Smooth muscle cell (in vitro differentiated cells): ENCODE data around the gene KCNH1. TPM values are rescaled to one million over a fixed set of nuclear protein-coding genes. Genes with fewer than 3 reads are reported as not detected.

ENCODE experiments used
- DNase-seq: peaks from one replicate; lab custom pipeline; 2025; ENCODE audit not compliant: unreplicated experiment; lab: John Stamatoyannopoulos, UW
- H2AFZ ChIP-seq: fragments of 200-600 bp; sonication (generic); 2 replicates; pipeline ENCODE4 v1.6.0; 2016; ENCODE audit warnings: antibody characterized with exemption, low read depth, mild to moderate bottlenecking
- H3F3A ChIP-seq: fragments of 200-600 bp; sonication (generic); 2 replicates; pipeline ENCODE4 v1.6.0; 2017; ENCODE audit warnings: antibody characterized with exemption, low read depth
- H3K27ac ChIP-seq: fragments of 200-600 bp; sonication (generic); 2 replicates; pipeline ENCODE4 v1.5.1; 2016; ENCODE audit warnings: low read depth, mild to moderate bottlenecking
- H3K27me3 ChIP-seq: fragments of 200-600 bp; sonication (generic); 2 replicates; pipeline ENCODE4 v1.6.1; 2016; ENCODE audit warnings: low read depth, mild to moderate bottlenecking
- H3K36me3 ChIP-seq: fragments of 200-600 bp; sonication (generic); 2 replicates; pipeline ENCODE4 v1.5.1; 2016; ENCODE audit warnings: low read depth
- H3K4me1 ChIP-seq: fragments of 200-600 bp; sonication (generic); 2 replicates; pipeline ENCODE4 v1.5.1; 2016; ENCODE audit warnings: low read depth
- H3K4me2 ChIP-seq: fragments of 200-600 bp; sonication (generic); 2 replicates; pipeline ENCODE4 v1.6.0; 2016; ENCODE audit warnings: mild to moderate bottlenecking
- H3K4me3 ChIP-seq: fragments of 200-600 bp; sonication (generic); 2 replicates; pipeline ENCODE4 v1.5.1; 2016; ENCODE audit warnings: mild to moderate bottlenecking
- H3K79me2 ChIP-seq: fragments of 200-600 bp; sonication (generic); 2 replicates; pipeline ENCODE4 v1.6.0; 2016; ENCODE audit warnings: low read depth, mild to moderate bottlenecking
- H3K9ac ChIP-seq: fragments of 200-600 bp; sonication (generic); 2 replicates; pipeline ENCODE4 v1.6.0; 2016; ENCODE audit warnings: low read depth
- H3K9me3 ChIP-seq: fragments of 200-600 bp; sonication (generic); replicated peaks from 2 replicates; pipeline ENCODE4 v1.5.1; 2016; ENCODE audit warnings: low read depth
- H4K20me1 ChIP-seq: fragments of 200-600 bp; sonication (generic); 2 replicates; pipeline ENCODE4 v1.6.0; 2016; ENCODE audit warnings: low read depth
- WGBS: methylation state at CpG from one replicate; pipeline ENCODE4 v1.1.7; 2016; ENCODE audit warnings: low lambda C conversion rate; 5-methylcytosine and 5-hydroxymethylcytosine counted together
- polyA plus RNA-seq: library from polyadenylated mRNA; unstranded; fragments of >200 nt; fragmentation: Nextera tagmentation; extraction: Ambion mirVana; gene quantifications from 2 replicates; pipeline ENCODE4 v1.2.1, GENCODE V29; 2016
- total RNA-seq: library from RNA; depleted of rRNA; stranded (reverse); fragments of >200 nt; gene quantifications from 2 replicates; pipeline ENCODE4 v1.2.3, GENCODE V29; 2014
- TF ChIP-seq, protein P1 (sequence below): fragments of 200-600 bp; sonication (generic); IDR thresholded peaks from 2 replicates; pipeline ENCODE4 v1.5.1; 2017; ENCODE audit warnings: borderline replicate concordance, mild to moderate bottlenecking, antibody characterized with exemption; ENCODE audit not compliant: insufficient read depth, poor library complexity, severe bottlenecking

KCNH1 gene
- total and polyA plus RNA-seq, 2 experiments from 2014 or later = 0.30 to 1.9 TPM

DNA sequence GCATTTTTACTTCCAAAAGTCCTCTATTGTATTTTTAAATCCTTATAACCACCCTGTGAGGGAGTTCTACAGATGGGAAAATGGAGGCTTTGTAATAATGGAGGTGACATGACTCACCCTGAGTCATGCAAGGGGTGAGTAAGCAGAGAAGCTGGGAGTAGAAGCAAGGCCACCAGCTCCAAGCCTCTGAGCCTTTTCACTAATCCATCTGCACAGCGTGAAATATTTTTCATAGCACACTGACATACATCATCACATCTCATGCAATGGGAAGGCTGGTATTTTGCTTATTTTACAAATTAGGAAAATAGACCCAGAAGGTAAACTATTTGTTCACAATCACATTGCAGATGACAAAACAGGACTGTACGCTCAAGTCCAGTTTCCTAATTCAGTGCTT lies 96.9 kb downstream of the KCNH1 start:
- no peaks in the 10 kb centered on the region for H4K20me1 ChIP-seq
- H3K9ac ChIP-seq = peak overlapping the region; percentile 38

DNA sequence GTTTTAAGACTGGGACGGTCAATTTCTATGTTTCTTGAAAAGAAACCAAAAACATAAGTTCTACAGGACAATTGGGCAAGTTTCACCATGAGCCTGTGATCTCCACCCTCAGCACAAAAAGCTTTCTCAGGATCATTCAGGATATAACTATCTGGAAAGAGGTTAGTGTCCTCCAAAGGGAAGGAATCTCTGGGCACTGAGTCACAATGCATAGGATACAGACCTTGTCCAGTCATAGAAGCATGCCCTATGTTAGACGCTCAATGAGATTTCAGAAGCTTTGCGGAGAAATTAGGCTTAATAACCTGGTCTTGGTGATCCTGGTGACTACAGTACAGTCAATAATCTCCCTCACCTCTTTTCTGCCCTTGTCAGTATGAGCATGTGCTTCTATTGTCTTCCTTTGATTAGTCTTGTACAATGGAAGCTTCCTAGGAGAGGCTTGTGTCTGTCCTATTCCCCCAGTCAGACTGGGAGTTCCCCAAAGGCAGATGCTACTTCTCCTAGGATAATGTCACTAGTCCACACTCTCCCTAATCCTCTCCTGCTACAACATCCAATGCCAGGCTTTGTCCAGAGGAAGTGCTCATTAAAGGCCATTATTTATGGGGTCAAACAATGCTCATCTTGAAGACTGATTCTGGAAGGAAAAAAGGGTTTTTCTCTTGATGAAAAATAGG lies 97.4 kb downstream of the KCNH1 start:
- 88% methylated on average over 3 of the region's 3 CpGs for WGBS
- H3K9me3 ChIP-seq = no peaks in the 10 kb centered on the region
- no peak overlapping the region for H3K4me3 ChIP-seq
- H3K79me2 ChIP-seq = no peaks in the 10 kb centered on the region
- peaks cover 3% of the 10 kb centered on the region for H3K4me1 ChIP-seq
- H3K4me2 ChIP-seq = peak overlapping the region; percentile 40
- peak overlapping the region; percentile 22 for H2AFZ ChIP-seq
- H3F3A ChIP-seq = no peaks in the 10 kb centered on the region
- TF ChIP-seq, protein P1, sequence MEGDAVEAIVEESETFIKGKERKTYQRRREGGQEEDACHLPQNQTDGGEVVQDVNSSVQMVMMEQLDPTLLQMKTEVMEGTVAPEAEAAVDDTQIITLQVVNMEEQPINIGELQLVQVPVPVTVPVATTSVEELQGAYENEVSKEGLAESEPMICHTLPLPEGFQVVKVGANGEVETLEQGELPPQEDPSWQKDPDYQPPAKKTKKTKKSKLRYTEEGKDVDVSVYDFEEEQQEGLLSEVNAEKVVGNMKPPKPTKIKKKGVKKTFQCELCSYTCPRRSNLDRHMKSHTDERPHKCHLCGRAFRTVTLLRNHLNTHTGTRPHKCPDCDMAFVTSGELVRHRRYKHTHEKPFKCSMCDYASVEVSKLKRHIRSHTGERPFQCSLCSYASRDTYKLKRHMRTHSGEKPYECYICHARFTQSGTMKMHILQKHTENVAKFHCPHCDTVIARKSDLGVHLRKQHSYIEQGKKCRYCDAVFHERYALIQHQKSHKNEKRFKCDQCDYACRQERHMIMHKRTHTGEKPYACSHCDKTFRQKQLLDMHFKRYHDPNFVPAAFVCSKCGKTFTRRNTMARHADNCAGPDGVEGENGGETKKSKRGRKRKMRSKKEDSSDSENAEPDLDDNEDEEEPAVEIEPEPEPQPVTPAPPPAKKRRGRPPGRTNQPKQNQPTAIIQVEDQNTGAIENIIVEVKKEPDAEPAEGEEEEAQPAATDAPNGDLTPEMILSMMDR = no peak
- H3K9ac ChIP-seq = peak overlapping the region; percentile 38
- no peak for DNase-seq
- no peaks in the 10 kb centered on the region for H4K20me1 ChIP-seq
- H3K27ac ChIP-seq = peak overlapping the region; percentile 93
- no peaks in the 10 kb centered on the region for H3K27me3 ChIP-seq
- H3K36me3 ChIP-seq = no peaks in the 10 kb centered on the region

More for the DNA sequence above, 96.9 kb downstream of the KCNH1 start:
- H3K36me3 ChIP-seq = no peaks in the 10 kb centered on the region
- H3F3A ChIP-seq = no peaks in the 10 kb centered on the region
- no peaks in the 10 kb centered on the region for H3K9me3 ChIP-seq
- TF ChIP-seq, protein P1 = no peak
- peak overlapping the region; percentile 40 for H3K4me2 ChIP-seq
- no peak for DNase-seq
- no peaks in the 10 kb centered on the region for H3K79me2 ChIP-seq
- H3K27ac ChIP-seq = peak overlapping the region; percentile 93
- H3K4me3 ChIP-seq = no peak overlapping the region
- H2AFZ ChIP-seq = peak overlapping the region; percentile 22
- WGBS = 18% methylated on average over 2 of the region's 2 CpGs
- no peaks in the 10 kb centered on the region for H3K27me3 ChIP-seq
- H3K4me1 ChIP-seq = peaks cover 3% of the 10 kb centered on the region

DNA sequence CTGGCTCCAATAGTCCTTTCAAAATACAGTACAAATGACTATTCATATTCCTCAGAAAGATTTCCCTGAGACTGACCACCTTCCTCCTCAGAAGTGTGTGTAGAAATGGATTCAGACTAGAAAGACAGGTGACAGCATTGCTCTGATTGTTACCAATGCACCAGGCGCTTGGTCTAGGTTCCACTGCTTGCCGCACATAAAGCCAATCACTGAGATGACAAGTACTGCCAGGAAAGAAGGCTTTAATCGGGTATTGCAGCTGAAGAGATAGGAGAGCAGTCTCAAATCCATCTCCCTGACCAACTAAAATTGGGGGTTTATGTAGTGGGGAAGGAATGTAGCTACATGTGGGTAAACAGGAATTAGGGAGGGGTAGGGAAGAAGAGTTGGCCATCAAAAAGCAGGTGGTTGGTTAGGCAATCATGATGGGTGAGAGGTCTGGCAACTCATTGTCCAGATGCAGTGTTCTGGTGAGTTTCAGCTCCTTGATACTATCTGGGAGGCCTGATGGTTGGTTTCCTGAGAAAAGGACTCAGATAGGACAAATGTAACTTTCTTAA lies 98.0 kb downstream of the KCNH1 start:
- H3K9ac ChIP-seq = no peak overlapping the region

More for the DNA sequence above, 98.0 kb downstream of the KCNH1 start:
- H3K9me3 ChIP-seq = no peaks in the 10 kb centered on the region
- no peaks in the 10 kb centered on the region for H3F3A ChIP-seq
- no peak overlapping the region for H3K4me3 ChIP-seq
- no peaks in the 10 kb centered on the region for H3K79me2 ChIP-seq
- no peaks in the 10 kb centered on the region for H3K36me3 ChIP-seq
- no peak overlapping the region for H3K27ac ChIP-seq
- H3K4me1 ChIP-seq = peaks cover 3% of the 10 kb centered on the region
- WGBS = 92% methylated on average over 3 of the region's 3 CpGs
- H3K4me2 ChIP-seq = no peak overlapping the region
- H2AFZ ChIP-seq = no peak overlapping the region
- no peaks in the 10 kb centered on the region for H3K27me3 ChIP-seq
- H4K20me1 ChIP-seq = no peaks in the 10 kb centered on the region
- TF ChIP-seq, protein P1 = no peak
- DNase-seq = no peak
